HG02884 (cell line): ENCODE results near the gene LDLRAD3.
A peak's percentile ranks its signal among the peaks of the same experiment; 100 is the strongest.

Source experiments
- ATAC-seq: cut with Tn5 transposase; IDR thresholded peaks from one replicate; pipeline ENCODE4 v1.9.1; 2021; ENCODE audit warnings: mild to moderate bottlenecking, moderate library complexity; ENCODE audit not compliant: unreplicated experiment

The LDLRAD3 gene

DNA sequence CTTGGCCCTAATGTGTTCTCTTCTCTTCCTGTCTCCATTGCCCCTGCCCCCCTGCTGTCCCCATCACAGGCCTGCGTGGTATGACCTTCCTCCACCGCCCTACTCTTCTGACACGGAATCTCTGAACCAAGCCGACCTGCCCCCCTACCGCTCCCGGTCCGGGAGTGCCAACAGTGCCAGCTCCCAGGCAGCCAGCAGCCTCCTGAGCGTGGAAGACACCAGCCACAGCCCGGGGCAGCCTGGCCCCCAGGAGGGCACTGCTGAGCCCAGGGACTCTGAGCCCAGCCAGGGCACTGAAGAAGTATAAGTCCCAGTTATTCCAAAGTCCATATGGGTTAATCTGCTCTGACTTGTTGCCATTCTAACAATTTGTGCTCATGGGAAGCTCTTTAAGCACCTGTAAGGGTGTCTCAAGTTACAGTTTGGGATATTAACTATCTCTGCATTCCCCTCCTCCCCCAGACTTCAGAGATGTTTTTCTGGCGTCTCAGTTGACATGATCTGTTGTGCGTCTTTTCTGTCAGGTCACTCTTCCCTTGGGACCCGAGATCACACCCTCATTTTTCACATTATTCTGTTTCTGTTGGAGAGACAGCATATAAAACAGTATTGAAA is 285.3 kb downstream of the LDLRAD3 start:
- ATAC-seq, result no peak

DNA sequence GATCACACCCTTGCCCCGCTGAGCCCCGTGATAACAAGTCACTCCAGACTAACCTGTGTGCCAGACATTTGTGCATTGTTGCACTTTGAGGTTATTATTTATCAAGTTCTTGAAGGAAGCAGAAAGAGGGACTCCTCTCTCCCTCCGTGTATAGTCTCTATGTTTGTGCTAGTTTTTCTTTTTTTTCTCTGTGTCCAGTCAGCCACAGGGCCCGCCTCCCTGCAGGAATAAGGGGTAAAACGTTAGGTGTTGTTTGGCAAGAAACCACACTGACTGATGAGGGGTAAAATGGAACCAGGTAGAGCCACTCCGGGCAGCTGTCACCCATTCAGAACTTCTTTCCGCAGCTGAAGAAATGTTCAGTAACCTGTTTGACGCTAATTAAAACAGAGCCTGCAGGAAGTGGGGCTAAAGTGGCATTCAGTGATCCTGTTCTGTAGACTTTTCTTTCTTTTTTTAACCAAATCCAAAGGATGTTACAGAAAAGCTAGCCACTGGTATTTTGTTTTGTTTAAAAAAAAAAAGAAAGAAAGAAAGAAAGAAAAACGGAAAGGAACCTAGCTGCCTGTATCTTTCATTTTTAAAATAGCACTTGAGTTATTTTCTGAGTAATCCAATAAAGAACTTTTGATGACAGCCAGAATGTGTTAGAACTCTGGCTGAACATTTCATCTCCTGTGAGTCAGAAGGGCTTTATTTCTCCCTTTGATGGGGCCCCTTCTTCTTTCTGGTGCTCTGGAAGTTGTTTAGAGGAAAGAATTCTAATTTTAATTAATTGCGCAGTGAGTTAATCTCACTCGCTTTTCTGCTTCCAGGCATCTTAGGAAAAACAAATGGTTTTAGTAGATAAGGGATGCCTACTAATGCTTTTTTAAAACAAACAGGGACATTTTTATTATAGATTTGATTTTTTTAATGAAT is 287.2 kb downstream of the LDLRAD3 start:
- no peak for ATAC-seq

DNA sequence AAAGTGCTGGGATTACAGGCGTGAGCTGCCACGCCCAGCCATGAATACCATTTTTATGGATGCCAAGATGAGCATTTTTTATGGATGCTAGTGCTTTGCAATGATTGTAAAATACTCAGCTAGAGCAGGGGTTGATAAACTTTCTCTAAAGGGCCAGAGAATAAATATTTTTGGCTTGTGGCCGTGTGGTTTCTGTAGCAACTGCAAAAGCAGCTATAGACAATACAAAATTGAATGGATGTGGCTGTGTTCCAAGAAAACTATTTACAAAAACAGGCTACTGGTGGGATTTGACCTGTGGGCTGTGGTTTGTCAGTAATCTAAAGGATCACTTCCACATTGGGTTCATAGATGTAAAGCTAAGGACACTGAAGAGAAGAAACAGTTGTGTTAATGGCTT is 289.3 kb downstream of the LDLRAD3 start:
- no peak for ATAC-seq

DNA sequence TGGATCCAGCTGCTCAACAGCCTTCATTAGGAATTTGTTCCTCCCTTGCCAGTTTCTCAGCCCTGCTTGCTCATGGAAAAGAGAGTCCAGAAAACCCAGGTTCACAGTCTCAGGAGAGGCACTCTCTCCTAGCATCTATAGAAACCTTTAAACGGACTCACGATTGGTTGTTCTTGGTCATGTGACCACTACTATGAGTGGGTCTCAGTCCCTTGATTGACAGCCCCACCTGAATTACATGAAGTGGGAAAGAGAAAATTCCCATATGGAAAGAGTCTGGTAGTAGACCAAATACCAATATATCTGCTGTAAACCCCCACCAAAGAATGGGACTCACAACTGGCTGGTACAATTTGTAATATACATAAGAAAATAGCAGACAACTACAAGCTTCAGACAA is 291.0 kb downstream of the LDLRAD3 start:
- ATAC-seq, result no peak

DNA sequence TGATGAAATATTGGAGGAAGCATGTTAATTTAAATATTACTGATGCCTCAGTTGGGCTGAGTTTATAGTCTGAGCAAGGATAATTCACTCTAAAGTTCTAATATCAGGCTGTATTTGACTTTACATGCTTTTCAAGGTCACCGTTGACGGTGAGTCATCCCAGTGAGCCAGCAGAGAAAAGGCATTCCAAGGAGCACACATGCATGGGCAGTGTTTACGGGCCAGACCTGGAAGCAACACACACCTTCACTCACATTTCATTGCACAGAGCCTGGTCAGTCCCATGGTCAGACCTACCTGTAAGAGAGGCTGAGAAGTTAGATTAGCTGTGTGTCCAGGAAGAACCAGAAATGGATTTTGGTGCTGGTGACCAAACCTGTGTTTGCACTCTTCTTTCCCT is 291.9 kb downstream of the LDLRAD3 start:
- ATAC-seq, result no peak

DNA sequence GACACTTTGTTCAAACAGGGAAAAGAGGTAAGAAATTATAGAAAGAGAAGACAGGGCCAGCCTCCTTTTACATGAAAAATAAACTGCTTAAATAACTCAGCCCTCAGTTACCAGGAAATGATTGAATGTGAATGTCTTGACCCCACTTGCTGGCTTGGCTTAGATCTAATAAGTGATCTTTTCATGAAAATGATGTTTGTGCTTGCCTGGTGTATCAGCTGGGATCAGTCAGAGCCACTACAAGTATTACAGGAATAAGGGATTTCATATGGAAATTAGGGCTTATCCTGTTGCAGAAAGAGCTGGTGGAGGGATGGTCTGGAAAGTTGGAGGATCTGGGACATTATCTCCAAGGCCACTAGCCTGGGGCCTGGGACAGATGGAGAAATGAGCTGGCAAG is 293.5 kb downstream of the LDLRAD3 start:
- no peak for ATAC-seq

DNA sequence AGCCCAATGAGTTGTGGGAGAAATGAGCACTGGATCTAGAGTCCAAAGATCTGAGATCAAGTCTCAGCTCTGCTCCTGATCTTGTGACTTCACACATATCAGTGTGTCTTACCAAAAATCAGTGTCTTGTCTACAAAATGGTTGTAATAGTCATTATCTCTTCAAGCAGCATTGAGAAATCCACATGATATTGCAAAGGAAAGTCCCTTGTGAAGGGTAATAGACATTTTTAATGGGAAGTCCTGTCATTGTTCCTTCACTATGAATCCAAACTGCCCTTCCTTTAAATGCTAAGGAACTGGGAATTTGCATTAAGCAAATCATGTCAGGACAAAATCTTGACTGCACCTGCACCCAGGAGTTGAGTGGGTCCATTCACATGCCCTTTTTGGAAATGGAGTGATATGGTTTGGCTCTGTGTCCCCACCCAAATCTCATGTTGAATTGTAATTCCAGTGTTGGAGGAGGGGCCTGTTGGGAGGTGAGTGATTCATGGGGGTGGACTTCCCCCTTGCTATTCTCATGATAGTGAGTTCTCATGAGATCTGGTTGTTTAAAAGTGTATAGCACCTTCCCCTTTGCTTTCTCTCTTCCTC is 294.3 kb downstream of the LDLRAD3 start:
- ATAC-seq, result no peak

DNA sequence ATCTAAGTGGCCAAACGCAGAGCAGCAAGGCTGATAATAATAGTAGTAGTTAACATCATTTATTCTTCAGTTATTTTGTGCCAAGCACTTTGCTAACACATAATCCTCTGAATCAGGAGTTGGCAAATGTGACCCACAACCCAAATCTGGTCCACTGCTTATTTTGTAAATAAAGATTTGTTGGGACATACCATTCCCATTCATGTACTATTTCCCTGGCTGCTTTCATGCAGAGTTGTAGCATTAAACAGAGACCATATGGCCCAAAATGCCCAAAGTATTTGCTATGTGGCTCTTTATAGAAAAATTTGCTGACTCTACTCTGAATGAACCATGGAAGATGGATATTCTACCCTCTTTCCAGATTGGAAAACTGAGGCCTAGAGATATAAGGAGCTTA is 295.0 kb downstream of the LDLRAD3 start:
- ATAC-seq, result no peak

DNA sequence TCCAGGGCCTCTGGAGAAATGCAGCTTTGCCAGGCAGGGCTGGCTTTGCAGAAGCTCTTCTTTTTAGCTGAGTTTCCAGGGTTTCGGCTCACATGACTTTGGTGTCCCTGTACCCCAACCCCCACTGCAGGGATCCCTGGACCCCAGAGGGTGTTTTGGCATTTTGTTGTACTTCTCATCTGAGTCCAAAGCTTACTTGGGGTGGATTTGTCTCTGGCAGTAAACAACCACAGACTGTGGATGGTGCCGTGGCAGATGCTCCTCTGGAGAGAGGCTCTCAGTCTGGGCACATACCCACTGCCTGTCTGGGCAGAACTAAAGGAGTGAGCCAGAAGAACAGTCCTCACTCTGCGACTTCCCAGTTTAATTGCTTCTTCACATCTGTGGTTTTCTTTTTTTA is 295.8 kb downstream of the LDLRAD3 start:
- no peak for ATAC-seq

DNA sequence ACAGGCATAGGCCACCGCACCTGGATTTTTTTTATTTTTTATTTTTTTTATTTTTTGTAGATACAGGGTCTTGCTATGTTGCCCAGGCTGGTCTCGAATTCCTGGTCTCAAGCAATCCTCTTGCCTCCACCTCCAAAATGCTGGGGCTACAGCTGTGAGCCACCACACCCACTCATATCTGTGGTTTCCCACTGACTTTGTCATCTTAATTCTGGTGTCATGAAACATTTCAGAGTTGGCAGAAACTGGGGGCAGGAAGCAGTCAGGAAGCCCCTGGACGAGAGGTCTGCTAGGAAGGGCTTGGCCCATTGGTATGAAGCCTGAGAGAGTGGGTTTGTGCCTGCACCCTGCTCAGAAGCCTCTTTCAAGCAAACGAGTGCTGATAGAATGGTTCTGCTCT is 296.3 kb downstream of the LDLRAD3 start:
- no peak for ATAC-seq

DNA sequence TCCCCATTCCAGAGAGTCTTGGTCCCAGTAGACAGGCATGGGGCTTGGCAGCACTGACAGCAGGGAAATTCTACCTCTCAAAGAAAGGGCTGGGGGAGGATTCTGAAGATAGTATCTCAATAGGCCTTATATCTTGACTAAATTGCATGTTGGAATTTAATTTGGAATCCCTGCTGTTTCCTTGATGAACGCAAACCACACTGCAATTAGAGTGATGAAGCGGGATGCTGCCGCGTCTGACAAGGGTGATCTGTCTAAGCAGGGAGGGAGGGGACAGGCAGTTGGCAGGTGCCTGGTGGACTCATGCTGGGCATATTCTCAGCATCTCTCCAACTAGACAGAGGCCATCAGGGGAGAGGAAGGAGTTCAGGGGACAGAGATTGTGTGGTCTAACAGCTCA is 296.9 kb downstream of the LDLRAD3 start:
- no peak for ATAC-seq

DNA sequence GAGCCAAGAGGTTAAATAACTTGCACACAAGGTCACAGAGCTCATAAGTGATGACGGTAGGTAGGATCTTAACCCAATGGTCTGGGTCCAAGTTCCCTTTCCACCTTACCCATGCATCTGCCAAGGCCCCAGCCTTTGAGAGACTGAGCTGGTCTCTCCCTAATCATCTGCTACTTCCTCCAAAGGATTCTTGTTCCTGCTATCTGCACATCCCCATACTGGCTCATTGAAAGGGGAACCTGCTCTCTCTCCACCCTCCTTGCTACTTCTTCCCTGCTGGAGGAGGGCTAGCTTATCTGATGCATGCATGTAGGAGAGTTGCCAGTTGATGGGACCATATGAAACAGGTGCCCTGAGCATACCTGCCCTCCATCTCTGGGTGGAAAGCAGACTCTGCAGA is 297.6 kb downstream of the LDLRAD3 start:
- ATAC-seq, result no peak

DNA sequence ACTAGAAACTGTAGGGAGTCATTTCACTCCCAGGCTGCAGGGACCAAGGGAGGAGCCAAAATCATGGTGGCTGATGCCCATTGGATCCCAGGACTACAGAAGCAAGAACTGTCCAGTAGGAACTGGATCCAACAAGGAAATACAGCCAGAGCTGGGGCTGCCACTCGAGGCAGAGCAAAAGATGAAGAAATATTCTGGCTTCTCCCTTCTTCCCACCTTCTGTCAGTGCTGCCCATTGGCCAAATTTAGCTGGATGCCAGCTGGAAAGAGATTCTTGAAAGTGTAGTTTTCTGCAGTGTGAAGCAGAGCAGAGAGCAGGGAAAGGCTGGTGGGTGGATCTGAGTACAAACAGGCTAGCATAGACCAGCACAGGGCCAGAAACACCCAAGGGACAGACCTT is 299.8 kb downstream of the LDLRAD3 start:
- no peak for ATAC-seq

DNA sequence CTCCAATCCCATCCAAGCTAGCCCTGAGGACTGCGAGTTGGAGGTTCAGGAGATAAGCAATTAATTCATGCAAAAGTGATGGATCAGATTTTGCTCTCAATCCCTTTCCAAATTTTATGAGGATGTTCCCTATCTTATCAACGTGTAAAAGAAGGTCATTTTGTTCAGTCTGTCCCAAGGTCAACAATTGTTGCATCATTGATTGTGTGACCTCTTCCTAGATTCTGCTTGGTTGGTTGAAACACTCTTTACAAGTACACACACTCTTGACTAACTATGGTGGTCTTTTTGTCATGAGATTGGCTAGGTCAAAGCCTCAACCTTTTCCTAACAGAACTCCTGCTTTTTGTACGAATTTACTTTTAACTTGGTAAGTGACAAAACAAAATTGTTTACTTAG is 303.6 kb downstream of the LDLRAD3 start:
- ATAC-seq, result no peak

DNA sequence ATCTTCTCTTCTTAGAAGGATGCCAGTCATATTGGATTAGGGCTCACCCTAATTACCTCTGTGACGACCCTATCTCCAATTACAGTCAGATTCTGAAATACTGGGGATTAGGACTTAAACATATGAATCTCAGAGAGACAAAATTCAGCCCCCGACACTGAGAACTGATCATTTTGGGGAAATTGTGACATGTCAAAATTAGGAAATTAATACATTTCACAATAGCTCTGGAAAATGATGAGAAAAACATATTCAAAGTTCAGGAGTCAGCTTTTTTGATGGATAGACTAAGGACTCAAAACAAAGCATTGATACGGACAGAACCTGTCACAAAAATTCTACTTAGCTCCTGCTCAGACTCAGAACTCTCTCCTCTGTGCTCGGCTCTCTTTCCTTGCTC is 304.6 kb downstream of the LDLRAD3 start:
- no peak for ATAC-seq

DNA sequence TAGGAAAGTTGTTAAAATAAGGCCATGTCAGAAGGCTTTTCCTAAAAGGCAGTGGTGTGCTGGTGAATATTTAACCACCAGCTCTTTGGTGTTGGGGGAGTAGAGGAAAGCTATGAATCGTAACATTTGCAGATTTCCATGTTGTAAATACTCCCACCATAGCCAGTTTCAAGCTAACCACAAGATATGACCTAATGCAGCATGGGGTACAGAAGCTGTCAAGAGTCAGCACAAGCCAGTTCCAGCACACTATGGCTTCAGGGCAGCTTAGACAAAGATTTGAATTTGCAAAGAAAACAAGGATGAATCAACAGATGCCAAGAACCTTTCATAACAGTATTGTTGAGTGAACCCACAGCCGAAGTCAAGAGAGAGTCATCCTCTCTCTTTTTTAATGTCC is 305.4 kb downstream of the LDLRAD3 start:
- peak; percentile 55 for ATAC-seq

DNA sequence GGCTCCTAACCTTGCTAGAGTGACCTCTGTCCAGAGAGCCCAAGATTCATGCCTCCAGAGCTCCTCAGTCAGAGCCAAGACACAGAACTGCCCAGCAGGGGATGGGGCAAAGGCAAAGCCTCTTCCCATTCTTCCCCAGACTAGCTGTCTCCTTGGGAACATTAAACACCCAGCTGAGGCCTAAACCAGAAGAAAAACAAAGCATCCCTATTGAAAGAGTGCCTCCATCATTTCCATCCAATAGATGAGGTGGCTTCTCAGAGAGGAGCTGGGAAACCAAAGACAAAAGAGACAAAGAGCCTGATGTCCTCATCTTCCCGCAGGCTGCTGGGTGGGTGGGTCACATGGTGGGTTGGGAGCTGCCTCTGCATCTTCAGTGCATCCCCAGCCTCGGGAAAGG is 308.0 kb downstream of the LDLRAD3 start:
- ATAC-seq, result no peak

DNA sequence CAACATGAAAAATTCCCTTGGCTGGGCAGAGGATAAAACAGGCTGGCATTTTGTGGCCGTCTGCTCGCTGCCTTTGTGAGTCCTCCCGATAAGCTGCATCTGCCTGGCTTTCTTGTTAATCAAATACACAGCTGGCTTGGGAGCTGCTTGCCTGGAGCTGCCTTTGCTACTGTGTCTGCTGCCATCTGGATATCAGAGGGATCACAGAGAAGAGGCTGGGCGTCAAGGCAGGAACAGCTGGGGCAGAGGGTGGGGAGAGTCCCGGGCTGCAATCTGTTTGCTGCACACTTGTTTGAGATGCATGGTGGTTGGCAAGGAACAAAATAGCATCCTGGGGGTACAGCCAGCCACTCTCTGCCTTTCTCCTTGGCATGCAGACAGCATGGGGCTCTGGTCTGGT is 309.4 kb downstream of the LDLRAD3 start:
- no peak for ATAC-seq

DNA sequence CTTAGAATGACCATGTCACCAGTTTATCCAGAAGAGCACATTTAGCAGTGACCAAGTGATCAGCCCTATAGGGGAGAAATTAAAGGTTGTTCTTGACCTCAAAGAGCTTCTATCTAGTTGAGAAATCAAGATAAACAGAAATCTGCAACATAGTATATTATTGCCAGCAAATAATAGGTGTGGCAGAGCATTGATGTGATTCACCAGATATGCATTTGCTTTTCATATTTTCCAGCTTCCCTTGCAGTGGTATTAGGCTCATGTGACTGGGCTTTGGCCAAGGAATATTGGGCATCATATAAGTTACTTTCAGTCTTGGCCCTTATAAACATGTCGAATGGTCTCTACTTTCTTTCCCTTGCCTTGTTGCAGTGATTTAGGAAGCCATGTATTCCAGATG is 310.9 kb downstream of the LDLRAD3 start:
- ATAC-seq, result no peak

DNA sequence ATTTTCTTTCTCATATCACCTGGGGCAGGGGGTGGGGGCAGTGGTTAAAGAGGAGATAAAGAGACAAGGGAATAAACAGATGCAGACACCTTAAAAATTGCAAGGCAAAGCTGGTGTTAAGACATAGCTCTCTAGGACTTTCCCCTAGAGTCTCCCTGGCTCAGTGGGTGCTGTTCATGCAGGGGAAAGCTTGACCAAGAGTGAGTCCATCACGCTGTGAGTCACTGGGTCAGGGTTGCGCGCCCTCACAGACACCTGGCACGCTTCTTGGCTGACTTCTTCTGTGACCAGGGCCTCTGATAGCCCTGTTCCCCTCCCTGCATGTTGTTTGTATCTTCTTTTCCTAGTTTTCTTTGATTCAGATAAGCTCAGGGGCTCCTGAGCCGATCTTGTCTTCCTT is 313.5 kb downstream of the LDLRAD3 start:
- ATAC-seq, result no peak

DNA sequence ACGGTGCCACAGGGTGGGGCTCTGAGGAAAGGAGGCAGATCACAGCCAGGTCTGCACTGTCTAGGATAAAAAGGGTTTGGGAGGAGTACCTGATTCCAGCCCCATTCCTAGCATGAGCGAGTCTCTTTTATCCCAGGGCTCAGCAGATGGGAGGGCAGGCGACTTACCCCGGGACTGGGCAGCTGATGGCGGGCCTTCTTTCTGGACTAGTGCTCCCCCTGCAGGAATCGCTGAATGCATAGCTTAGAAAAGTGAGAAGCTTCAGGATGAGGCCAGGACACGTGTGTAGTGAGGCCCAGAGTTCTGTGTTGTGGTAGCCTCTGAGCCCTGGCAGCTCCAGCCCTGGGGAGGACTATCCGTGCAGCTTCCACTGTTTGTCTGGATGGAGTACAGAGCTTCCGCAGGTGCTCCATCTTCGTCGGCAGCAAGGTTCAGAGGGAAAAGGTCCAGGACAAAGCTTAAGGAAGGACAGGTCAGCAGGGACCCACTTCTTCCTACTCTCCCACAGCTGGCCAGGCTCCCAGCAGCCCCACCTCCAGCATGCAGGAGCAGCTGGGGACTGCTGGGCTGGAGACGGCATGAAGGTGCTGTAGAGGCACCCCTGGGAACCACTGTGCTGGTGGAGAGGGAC is 315.0 kb downstream of the LDLRAD3 start:
- ATAC-seq, result peak; percentile 62

DNA sequence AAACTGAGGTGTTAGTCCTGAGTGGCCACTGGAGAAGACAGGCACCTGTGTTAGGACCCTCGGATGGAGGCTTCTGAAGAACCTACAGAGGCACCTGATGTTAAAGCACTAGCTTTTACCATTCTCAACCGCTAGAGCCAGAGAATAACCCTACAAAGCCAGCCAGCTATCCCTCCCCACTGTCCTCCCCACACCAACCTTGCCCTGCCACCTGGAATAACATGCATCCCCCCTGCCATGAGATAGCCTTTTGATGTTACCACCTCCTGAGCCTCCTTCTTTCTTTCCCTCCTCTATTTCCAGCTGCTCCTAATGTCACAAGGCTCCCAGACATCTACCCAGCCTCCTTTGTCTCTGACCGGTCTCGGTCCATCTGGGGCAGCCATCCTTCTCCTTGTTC is 317.2 kb downstream of the LDLRAD3 start:
- ATAC-seq, result no peak
